ENCODE data around the gene ST7L.
"Not testable (repeated sequence)": the region's sequence is repeated elsewhere in the genome, so short reads cannot be mapped to it uniquely, and the experiment has no call there.

Gene ST7L, protein sequence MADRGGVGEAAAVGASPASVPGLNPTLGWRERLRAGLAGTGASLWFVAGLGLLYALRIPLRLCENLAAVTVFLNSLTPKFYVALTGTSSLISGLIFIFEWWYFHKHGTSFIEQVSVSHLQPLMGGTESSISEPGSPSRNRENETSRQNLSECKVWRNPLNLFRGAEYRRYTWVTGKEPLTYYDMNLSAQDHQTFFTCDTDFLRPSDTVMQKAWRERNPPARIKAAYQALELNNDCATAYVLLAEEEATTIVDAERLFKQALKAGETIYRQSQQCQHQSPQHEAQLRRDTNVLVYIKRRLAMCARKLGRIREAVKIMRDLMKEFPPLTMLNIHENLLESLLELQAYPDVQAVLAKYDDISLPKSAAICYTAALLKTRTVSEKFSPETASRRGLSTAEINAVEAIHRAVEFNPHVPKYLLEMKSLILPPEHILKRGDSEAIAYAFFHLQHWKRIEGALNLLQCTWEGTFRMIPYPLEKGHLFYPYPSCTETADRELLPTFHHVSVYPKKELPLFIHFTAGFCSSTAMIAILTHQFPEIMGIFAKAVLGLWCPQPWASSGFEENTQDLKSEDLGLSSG

DNA sequence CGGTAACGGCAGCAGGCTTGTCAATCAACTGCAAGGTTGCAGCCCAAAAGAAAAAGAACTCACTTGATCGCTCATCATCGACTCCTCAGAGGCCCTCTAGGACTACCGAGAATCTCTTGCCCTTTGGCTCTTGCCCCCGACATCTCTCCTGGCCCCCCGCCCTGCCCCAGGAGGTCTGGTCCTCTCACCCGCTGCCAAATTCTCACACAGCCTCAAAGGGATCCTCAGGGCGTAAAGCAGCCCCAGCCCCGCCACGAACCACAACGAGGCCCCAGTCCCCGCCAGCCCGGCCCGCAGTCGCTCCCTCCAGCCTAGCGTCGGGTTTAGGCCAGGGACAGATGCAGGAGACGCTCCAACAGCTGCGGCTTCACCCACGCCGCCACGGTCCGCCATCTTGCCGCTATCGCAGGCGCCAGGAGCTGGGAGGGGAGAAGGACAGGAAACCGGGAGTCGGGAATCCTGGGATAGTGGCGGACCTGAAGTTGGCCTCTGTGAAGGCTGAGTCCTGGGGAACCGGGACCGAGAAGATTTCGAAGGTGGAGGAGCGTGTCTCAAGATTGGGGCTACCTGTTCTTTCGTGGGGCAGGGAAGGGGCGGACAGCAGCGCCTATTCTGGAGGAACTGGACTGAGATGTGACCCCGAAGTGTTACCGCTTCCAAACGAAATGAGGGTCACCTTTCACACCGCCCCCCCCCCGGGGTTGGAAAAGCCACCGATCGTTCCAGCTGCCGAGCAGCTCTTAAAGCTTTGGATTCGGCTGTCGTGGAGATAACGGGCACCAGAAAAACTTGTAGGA is at the start of gene ST7L:
ST7L (minus strand) TSS at position 421 of the 797 bp plus-strand sequence; CDS start at position 393, 28 bp downstream.
- peak; percentile 80 for DNase-seq (ENCODE audit: low spot score)

DNA sequence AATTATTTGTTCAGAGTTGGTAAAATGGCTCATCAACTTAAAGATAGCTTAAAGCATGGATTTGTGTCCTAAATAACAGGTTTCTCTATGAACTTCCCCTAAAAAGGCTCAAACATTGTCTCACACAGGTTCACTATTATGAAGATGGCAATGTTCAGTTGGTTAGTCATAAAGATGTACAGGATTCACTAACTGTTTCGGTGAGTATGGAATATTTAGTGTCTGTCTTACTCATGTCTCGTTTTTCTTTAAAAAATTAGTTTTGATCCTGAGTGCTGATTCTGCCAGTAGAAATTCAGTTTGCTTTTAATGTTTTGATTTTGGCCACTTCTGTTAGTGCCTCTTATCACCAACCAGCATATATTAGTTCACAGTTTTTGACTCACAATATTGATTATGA is 48.0 kb upstream of the ST7L start:
- no peak for DNase-seq (ENCODE audit: low spot score)

DNA sequence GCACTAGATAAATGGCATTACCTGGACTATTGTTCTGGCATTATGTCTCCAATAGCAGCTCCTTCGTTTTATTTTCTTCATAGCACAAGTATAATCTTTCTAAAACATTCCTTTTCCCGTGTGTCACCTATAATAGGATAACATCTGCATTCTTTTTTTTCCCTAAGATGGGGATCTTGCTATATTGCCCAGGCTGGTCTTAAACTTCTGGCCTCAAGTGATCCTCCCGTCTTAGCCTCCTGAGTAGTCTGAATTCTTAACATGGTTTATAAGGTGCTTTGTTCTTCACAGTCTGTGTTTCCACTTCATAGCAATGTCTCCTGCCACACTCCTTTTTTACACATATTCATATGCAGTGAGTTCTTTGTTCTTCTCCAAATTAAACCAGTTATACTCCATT is 46.9 kb upstream of the ST7L start:
- no peak for DNase-seq (ENCODE audit: low spot score)

DNA sequence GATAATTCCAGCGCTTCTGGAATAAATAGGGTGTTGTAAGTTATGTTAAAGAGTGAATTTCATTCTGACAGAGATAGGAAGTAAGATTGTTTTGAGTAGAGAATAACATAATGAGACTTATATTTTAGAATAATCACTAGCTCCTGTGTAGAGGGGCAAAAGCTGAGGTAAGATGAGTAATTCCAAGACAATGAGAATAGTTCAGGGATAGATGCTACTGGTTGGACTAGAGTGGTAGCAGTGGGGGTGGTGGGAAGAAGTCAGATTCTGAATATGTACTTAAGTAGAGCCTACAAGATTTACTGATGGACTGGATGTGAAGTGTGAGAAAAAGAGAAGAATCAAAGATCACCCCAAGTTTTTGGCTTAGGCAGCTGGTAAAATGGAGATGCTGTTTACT is 32.3 kb upstream of the ST7L start:
- DNase-seq (ENCODE audit: low spot score): no peak

DNA sequence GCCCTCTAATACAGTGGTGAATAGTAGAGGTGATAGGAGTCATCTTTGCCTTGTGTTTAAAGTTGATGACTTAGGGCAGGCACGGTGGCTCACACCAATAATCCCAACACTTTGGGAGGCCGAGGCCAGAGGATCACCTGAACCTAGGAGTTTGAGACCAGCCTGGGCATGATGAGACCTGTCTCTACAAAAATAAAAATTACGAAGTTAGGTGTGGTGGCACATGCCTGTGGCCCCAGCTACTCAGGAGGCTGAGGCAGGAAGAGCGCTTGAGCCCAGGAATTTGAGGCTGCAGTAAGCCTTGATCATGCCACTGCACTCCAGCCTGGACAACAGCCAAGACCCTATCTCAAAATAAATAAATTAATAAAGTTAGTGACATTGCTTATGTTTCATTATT is 27.3 kb upstream of the ST7L start:
- no peak for DNase-seq (ENCODE audit: low spot score)

DNA sequence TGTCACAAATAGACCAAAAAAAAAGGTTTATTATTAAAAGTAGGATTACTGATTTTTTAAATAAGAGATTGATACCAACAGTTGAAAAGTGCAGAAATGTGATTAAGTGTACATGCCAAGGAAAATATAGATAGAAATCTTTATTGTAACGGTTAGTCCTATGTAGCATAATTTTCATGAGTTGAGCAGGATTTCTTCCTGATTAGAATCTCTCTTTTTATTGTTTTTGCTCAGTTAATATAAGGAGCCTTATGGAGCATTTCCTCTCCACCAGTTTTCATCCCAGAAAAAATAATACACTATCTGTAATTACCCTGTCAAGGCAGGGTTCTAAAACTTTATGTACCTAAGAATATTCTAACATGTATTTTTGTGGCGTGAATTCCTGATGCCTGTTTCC is 24.1 kb upstream of the ST7L start:
- no peak for DNase-seq (ENCODE audit: low spot score)

DNA sequence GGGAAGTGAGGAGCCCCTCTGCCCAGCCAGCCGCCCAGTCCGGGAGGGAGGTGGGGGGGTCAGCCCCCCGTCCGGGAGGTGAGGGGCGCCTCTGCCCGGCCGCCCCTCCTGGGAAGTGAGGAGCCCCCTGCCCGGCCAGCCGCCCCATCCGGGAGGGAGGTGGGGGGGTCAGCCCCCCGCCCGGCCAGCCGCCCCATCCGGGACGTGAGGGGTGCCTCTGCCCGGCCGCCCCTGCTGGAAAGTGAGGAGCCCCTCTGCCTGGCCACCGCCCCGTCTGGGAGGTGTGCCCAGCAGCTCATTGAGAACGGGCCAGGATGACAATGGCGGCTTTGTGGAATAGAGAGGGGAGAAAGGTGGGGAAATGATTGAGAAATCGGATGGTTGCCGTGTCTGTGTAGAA is 21.5 kb upstream of the ST7L start:
- not testable (repeated sequence) for DNase-seq (ENCODE audit: low spot score)

DNA sequence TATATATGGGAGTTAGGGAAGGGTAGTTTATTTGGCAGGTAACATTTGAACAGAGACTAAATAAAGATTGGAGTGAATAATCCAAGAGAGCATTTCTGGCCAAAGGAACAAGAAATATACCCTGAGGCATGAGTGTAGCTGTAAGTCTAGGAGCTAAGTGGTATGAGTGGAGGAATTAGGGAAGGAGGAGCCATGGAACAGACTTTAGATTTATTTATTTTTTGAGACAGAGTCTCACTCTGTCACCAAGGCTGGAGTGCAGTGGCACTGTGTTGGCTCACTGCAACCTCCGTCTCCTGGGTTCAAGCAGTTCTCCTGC is 19.1 kb upstream of the ST7L start:
- no peak for DNase-seq (ENCODE audit: low spot score)

DNA sequence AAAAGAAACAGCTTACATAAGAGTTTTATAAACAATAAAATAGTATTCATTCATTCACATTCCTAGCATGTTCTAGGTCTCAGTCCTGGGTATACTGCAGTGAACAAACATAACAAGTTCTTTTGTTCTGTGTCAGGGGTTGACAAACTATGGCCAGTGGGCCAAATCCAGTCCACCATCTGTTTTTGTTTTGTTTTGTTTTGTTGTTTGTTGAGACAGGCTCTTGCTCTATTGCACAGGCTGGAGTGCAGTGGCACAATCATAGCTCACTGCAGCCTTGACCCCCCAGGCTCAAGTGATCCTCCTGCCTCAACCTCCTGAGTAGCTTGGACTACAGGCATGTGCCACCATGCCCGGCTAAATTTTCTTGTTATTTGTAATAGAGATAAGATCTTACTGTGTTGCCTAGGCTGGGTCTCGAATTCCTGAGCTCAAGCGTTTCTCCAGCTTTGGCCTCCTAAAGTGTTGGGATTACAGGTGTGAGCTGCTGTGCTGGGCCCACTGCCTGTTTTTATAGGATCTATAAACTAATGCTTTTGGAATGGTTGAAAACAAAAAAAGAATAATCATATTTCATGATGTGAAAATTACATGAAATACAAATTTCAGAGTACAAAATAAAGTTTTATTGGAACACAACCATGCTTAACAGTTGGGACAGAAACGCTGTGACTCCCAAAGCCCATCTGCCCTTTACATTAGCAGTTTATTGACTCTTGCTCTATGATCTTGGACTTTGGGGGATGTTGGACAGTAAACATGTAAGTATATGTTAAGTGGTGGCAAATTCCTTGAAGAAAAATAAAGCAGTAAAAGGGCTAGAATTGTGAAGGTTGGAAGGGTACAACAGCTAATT is 18.5 kb upstream of the ST7L start:
- no peak for DNase-seq (ENCODE audit: low spot score)

DNA sequence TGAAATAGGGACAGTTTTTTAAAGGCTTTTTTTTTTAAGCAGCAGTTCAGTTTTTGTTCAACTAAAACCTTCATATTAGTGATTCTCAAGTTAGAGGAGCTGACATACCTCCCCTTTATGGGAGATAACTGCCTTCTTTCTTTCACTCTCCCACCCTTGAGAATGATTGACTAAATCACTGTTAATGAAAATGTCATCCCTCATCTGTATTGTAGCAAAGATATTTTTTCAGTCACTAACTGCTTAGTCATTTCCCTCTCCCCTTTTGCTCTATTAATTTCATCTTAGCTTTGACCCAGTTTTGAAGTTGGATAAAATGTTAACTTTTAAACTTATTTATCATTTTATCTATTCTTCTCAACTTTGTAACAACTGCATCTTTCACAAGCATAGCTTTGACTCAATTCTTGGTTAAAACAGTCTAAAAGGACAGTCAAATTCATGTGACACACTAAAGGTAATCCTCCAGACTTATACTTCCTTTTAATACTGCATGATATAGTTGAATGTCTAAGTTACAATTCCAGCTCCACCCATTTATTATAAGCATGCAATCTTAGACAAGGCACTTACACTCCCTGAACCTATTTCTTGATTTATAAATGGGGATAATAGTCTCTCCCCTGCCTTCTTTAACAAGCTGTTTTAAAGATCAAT is 17.8 kb upstream of the ST7L start:
- DNase-seq (ENCODE audit: low spot score): no peak

DNA sequence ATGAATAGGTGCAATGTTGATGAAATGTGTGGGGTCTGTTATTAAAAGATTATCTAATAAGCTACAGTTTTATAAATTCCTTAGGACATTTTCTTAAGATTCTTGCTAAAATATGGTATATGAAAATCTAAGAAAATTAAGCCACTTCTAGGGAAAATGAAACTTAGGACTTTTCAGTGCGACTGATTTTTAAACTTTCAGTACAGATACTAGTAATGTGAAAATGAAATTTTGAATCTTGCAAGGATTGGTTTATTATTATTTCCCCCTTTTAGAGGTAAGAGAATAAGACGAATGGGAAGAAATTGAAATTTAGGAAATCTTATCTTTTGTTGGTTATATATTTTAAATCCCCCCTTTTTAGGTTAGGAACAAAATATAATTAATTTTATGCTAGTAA is 17.1 kb upstream of the ST7L start:
- no peak for DNase-seq (ENCODE audit: low spot score)

DNA sequence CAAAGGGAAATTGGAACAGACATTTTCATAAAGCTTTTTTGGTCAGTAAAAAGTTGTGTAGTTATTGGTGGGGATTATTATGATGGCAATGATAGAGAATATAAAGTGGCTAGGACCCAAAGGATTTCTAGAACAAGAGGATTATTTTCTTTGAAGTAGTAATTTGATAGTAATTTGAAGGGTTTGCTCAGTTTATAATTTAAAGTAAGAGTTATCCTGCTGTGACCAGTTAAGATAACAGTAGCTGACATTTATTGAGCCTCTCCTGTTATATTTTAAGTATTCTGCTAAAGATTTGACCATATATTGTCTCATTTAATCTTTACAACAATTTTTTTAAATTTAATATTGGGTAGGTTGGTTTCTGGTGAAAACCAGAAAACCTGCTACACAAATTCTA is 15.4 kb upstream of the ST7L start:
- DNase-seq (ENCODE audit: low spot score): no peak

DNA sequence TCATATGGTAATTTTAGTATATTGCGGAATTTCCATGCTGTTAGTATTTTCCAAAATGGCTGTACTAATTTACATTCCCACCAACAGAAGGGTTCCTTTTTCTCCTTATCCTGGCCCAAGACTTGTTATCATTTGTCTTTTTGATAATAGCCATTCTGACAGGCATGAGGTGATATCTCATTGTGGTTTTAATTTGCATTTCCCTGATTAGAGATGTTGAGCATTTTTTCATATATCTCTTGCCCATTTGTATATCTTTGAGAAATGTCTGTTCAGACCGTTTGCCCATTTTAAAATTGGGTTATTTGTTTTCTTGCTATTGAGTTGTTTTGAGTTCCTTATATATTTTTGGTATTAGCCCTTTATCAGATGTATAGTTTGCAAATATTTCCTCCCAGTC is 14.7 kb upstream of the ST7L start:
- no peak for DNase-seq (ENCODE audit: low spot score)

DNA sequence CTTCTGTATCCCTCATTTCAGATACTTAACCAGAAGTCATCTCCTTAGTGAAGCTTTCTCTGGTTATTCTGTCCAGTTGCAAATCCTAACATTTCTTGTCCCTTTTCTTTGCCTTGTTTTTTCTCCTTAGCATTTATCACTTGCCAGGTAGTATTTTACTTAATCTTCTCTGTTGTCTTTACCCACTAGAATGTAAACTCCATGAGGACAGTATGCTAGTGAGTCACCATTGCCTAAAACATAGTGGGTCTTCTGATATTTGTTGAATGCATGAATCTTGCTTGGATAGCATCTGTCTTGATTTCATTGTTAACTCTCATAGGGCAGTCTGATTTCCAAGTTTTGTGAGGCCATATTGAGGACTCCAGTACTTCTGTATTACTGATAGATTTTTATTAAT is 10.3 kb upstream of the ST7L start:
- no peak for DNase-seq (ENCODE audit: low spot score)

DNA sequence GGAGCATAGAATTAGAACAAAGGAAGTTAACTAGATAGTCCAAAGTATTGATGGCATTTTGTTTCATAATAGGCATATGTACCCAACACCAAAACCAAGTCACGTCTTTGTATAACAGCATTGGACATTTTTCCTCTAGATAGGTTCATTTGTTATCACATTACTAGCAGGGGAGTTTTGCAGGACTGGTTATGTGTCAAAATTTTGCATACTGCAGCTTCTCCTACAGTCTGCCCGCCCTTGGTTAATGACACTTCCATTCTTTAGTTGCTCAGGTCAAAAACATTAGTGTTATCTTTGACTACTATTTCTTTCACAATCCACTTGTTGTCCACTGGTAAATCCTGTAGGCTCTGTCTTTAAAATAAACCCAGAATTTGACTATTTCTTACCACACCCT is 9.6 kb upstream of the ST7L start:
- DNase-seq (ENCODE audit: low spot score): no peak

DNA sequence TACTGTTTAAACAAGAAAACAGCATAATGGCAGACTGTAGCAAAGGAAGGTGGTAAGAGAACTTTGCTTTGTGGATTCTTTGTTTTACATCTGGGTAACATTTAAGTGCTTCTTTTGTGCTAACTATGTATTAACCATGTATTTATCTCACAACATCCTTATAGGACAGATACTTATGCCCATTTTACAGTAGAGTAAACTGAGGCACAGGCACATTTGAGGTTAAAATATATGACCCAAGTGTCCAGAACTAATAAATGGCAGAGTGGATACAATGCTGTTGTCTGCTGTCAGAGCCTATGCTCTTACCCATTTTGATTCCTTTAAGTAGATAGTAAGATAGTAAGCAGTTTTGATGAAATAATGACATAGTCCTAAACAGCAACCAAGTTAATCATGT is 7.9 kb upstream of the ST7L start:
- DNase-seq (ENCODE audit: low spot score): no peak

DNA sequence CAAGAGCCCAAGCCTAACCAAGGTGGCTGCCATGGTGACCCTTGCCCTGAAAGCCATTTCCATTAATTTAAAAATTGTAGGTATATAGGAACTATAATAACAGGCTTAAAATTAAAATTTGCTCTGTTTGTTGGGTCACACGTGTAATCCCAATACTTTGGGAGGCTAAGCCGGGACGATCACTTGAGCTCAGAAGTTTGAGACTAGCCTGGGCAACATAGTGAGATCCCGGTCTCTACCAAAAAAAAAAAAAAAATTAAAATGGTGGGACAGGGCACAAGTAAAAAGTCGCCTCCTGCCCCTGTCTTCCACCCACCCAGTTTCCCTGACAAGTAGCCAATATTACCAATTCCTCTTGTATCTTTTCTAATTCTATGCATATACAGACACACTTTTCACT is 7.3 kb upstream of the ST7L start:
- no peak for DNase-seq (ENCODE audit: low spot score)

DNA sequence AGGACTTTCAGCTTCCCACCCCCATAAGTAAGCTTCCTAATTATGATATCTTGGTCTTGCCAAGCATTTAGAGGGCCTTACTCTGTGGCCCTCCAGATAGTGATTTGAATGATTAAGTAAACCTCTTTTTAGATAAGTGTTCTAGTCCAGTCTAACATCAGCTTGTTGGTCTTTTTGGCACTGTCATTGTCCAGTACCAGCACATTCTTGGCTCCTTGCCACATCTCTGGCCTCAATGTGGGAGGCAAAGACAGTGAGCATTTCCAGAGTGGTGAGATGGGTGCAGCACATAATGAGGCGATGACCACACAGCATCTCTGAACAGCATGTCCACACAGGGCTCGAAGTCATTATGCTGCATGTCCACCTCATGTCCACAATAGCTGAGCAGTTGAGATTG is 6.8 kb upstream of the ST7L start:
- no peak for DNase-seq (ENCODE audit: low spot score)

DNA sequence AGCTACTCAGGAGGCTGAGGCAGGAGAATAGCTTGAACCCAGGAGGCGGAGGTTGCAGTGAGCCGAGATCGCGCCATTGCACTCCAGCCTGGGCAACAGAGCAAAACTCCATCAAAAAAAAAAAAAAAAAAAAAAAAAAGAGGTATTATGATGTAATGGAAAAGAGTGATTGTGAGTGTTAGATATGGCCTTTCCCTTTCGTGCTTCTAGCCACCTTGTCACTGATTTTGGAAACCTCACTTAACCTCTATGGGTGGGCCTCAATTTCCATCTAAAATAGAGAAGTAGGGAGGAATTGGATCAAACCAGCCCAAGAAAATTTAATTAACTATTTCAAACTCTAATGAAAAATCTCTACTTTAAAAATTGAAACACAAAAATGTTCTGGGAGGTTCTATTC is 5.6 kb upstream of the ST7L start:
- not testable (repeated sequence) for DNase-seq (ENCODE audit: low spot score)

DNA sequence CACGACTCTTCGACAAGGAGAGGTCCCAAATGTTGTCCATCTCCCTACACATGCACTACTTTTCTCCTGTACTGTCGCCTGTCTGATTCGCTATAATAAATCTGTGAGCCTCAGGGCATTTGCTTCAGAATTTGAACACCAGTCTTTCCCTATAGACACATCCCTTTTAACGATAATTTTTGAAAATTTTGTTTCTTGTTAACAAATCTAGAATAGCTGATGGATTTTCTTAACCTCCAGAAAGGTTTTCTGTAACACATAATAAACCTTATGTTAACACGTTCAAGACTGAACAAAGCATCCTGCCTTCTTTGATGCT is 1.4 kb upstream of the ST7L start:
- no peak for DNase-seq (ENCODE audit: low spot score)

DNA sequence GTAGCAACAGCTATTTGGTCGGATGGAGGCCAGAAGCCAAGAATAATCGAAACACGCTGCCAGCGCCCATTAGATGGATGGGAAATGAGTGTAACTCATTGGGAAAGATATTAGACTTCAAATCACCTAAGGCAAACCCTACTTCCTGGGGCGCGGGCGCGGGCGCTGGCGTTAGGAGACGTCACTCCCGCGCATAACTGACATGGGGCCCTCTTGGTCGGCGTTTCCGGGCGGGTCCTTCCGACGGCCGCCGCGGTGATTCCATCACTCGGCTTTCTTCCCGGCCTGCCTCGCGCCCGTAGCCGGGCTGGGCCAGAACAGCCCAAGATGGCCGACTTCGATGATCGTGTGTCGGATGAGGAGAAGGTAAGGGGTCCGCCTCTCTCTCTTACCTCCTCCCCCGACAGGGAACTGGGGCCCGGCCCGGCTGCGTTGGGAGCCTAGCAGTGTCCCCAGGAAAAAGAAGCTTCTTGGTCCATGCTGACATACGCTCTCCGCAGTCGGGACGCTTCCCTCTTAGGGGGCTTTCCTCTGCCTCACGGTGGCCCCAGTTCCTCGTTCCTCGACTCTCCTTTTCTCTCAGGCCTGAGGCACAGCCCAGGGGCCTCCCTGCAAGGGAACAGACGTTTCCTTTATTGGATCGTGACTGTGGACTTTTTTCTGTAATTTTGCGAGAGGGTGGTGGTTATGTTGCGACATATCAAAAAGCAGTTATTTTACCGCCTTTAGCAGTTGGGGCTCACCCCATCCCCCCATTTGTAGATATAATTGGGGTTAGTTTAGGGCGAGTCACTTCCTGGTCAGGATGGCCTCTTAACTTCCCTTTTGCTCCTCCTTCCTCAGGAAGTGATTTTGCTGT is 806 bp upstream of the ST7L start, which contains the start of gene CAPZA1:
CAPZA1 (plus strand) TSS at position 315 of the 859 bp plus-strand sequence; CDS start at position 328, 13 bp downstream.
- DNase-seq (ENCODE audit: low spot score): peak; percentile 94
